Activated T-cell treated with anti-CD3 and anti-CD28 coated beads, Interleukin-2, amount 50 U/mL, for 4 hours (primary cell): ENCODE results near the gene TRIM31. TPM values are rescaled to one million over a fixed set of nuclear protein-coding genes. Genes with fewer than 3 reads are reported as not detected.
A peak's percentile ranks its signal among the peaks of the same experiment; 100 is the strongest.
"Not testable (repeated sequence)": the region's sequence is repeated elsewhere in the genome, so short reads cannot be mapped to it uniquely, and the experiment has no call there.

Source experiments
- ATAC-seq, 2 donors: fragments of 200-7000 bp; cut with Tn5 transposase; one replicate each; pipeline ENCODE4 v1.10.0; 2021
- DNase-seq: peaks from one replicate; pipeline ENCODE4 v3.0.0-alpha.2; 2020
- H3K27me3 Mint-ChIP-seq: one replicate; pipeline ENCODE4 v1.8.0; 2021; ENCODE audit warnings: low read depth, mixed read lengths
- H3K36me3 Mint-ChIP-seq: one replicate; pipeline ENCODE4 v1.8.0; 2022; ENCODE audit warnings: mixed read lengths; ENCODE audit not compliant: insufficient read depth
- H3K4me1 Mint-ChIP-seq: one replicate; pipeline ENCODE4 v1.8.0; 2021; ENCODE audit warnings: low read depth, mixed read lengths
- H3K4me3 Mint-ChIP-seq: one replicate; pipeline ENCODE4 v1.8.0; 2021; ENCODE audit warnings: mild to moderate bottlenecking, moderate library complexity, mixed read lengths
- H3K9me3 Mint-ChIP-seq: one replicate; pipeline ENCODE4 v1.8.0; 2021; ENCODE audit warnings: mixed read lengths
- total RNA-seq, 3 donors: library from RNA; stranded (reverse); gene quantifications; one replicate each; pipeline ENCODE4 v1.2.1, GENCODE V29; 2021

TRIM31 gene
- total RNA-seq, 3 donors from 2014 or later, result not detected

- H3K36me3 Mint-ChIP-seq, result no peaks in the 10 kb centered on the region
- H3K4me3 Mint-ChIP-seq, result no peak overlapping the region
- peaks cover 7% of the 10 kb centered on the region for H3K4me1 Mint-ChIP-seq
- no peaks in the 10 kb centered on the region for H3K9me3 Mint-ChIP-seq
- DNase-seq (no peak), ATAC-seq (no peak)
- H3K27me3 Mint-ChIP-seq, result peaks cover 43% of the 10 kb centered on the region
Observed at GRCh38 chr6:30135147-30135546, 22.3 kb upstream of the TRIM31 start.

GRCh38 chr6:30131947-30132497 lies 19.1 kb upstream of the TRIM31 start:
- Mint-ChIP-seq H3K9me3 (no peaks in the 10 kb centered on the region), H3K36me3 (no peaks in the 10 kb centered on the region), H3K4me3 (no peak overlapping the region), H3K27me3 (peaks cover 60% of the 10 kb centered on the region), H3K4me1 (peaks cover 8% of the 10 kb centered on the region)
- ATAC-seq (no peak), DNase-seq (no peak)

DNA sequence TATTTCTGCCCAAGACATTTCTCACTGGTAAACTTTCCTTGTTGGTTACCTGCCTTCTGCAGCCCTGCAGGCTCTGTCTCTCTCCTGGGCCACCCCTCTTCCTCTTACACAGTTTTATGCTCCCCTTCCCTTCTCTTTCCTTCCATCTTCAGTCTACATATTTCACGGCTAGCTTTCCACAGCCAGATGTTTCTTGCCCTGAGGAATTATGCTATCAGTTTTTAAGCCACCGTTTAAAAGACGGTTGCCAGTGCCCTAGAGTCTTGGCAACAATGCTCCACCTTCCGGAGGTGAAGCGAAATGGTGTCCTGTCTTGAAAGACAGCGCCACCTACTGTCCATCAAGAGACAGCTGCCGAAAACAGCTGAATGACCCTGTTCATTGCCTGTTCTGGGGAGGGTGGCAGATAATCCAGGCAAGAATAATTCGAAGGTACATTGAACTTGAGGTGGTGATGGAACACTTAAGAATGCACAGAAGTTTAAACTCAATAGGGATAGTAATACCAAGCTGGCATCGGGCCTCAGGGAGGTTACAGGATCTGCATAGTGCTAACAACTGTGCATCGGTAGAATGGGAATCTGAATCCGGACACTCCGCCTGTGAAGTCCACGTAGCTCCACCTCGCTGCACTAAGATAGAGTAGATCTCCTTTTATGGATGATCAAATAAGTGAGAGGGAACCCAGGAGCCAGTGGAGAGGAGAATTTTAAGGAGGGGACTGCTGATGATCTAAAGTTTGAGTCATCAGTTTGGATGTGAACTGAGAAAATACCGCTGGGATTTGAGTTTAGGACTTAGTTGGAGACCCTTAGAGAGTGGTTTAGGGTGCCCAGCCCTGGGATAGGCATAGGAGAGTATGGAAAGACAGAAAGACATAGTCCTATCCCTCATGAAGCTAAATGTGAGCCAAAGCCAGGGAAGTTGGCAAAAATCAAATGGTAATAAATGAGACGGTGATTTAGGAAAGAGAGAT lies 18.3 kb upstream of the TRIM31 start:
- Mint-ChIP-seq H3K36me3 (no peaks in the 10 kb centered on the region), H3K4me1 (peaks cover 8% of the 10 kb centered on the region), H3K4me3 (no peak overlapping the region), H3K9me3 (no peaks in the 10 kb centered on the region), H3K27me3 (peaks cover 66% of the 10 kb centered on the region)
- DNase-seq, result peak; percentile 55
- ATAC-seq, result peak; percentile 88 to 93

DNA sequence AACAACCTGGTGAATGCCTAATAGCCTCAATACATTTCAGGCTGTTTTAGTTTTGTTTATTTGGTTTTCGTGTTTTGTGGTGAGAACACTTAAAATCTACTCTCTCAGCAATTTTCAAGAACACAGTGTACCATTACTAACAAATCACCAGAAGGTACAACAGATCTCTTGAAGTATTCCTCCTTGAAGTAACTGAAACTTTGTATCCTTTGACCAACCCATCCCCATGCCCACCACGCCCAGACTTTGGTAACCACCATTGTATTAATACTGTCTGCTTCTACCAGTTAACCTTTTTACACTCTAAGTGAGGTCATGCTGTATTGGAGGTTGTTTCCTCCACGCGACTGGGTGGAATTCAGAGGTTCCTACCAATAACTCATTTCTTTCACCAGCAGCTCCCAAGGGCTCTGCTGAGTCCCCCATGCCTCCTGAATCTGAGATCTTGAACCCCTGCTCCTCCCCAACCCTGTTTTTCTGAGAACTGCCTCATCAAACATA lies 17.3 kb upstream of the TRIM31 start:
- Mint-ChIP-seq H3K4me3 (no peak overlapping the region), H3K27me3 (peaks cover 72% of the 10 kb centered on the region), H3K9me3 (no peaks in the 10 kb centered on the region), H3K36me3 (no peaks in the 10 kb centered on the region), H3K4me1 (peaks cover 8% of the 10 kb centered on the region)
- ATAC-seq, result no peak
- DNase-seq, result no peak

DNA sequence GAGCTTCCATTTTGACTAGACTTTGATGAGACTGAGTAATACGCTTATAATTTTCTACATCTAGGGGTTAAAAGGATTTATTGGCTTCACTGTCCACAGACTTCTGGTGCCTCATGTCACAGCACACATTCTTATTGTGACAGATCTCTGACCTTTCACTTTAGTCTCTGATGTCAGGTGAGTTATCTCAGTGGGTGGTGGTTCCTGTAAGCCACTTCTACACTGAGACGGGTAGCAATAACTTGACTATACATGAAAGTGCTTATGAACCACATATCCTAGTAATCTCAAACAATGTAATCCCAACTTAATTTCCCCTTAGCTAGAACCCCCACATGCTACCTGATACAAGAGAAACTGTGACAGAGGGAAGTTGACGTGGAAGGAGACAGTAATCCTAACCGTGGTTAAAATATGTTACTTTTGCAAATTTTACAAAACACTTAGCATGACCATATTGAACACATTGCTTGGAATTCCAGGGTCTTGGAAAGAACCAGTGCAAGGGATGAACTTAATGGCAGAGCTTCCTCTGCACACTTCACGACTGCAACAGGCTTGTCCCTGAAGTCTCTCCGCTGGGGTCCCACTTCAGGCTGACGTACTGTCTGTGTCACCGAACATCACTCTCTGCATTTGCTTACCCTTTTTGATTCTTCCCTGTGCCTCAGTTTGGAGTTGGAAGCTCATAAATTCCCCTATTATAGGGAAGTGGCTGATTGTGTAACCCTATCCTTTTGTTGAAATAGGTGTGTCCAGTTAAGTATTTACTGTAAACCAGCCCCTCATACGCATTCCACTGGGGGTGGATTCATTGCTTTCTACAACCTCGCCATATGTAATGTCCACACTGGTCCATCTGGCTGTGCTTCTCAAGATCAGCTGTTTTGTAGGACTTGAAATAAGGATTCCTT lies 16.6 kb upstream of the TRIM31 start:
- no peak for DNase-seq
- peak; percentile 55 to 61 for ATAC-seq
- Mint-ChIP-seq H3K4me1 (peaks cover 8% of the 10 kb centered on the region), H3K9me3 (no peaks in the 10 kb centered on the region), H3K27me3 (peaks cover 75% of the 10 kb centered on the region), H3K36me3 (no peaks in the 10 kb centered on the region), H3K4me3 (no peak overlapping the region)

DNA sequence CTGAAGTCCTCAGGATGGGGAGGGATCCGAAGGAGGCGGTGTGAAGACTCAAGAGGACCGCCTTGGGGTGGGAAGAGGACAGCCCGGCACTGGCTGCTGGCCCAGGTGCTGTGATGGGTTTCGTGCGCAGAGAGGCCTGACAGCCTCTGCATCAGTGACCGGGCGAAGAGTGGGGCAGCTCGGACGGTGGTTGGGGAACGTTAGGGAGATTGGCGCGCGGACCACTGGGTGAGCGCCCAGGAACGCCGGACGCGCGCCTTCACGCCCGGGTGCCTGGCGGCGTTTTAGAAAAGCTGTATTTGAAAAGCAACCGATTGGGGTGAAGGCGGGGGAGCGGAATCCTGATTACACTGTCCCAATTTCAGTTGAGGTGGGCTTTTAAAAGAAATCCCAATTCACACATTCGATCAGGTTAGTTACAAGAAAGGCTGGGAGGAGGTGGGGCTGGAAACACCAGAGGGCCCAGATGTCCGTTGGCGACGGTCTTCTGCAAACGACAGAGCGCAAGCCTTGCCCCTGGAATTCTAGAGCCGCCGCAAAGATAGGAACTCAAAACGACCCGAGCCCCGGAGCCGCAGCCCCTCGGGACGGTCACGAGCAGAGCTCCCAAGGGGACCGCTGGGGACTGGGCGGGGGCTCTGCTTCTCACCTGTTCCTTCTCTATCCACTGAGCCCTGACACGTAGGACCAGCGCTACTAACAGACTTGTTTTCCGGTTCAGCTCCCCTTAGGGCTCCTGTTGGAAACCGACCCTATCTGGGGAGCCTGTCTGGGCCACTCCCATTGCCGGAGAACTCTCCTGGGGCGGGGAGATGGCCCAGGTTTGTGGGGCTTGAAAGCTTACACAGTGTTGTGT lies 14.6 kb upstream of the TRIM31 start:
- no peak overlapping the region for H3K4me3 Mint-ChIP-seq
- no peaks in the 10 kb centered on the region for H3K9me3 Mint-ChIP-seq
- peaks cover 68% of the 10 kb centered on the region for H3K27me3 Mint-ChIP-seq
- ATAC-seq, result peak in 1 of 2 donors; percentile 32
- peaks cover 8% of the 10 kb centered on the region for H3K4me1 Mint-ChIP-seq
- no peak for DNase-seq
- H3K36me3 Mint-ChIP-seq, result no peaks in the 10 kb centered on the region

- Mint-ChIP-seq H3K4me1 (no peaks in the 10 kb centered on the region), H3K36me3 (no peaks in the 10 kb centered on the region), H3K4me3 (no peak overlapping the region), H3K9me3 (no peaks in the 10 kb centered on the region), H3K27me3 (peaks cover 32% of the 10 kb centered on the region)
- DNase-seq (no peak), ATAC-seq (no peak)
Observed at GRCh38 chr6:30122515-30122914, 9.6 kb upstream of the TRIM31 start.

DNA sequence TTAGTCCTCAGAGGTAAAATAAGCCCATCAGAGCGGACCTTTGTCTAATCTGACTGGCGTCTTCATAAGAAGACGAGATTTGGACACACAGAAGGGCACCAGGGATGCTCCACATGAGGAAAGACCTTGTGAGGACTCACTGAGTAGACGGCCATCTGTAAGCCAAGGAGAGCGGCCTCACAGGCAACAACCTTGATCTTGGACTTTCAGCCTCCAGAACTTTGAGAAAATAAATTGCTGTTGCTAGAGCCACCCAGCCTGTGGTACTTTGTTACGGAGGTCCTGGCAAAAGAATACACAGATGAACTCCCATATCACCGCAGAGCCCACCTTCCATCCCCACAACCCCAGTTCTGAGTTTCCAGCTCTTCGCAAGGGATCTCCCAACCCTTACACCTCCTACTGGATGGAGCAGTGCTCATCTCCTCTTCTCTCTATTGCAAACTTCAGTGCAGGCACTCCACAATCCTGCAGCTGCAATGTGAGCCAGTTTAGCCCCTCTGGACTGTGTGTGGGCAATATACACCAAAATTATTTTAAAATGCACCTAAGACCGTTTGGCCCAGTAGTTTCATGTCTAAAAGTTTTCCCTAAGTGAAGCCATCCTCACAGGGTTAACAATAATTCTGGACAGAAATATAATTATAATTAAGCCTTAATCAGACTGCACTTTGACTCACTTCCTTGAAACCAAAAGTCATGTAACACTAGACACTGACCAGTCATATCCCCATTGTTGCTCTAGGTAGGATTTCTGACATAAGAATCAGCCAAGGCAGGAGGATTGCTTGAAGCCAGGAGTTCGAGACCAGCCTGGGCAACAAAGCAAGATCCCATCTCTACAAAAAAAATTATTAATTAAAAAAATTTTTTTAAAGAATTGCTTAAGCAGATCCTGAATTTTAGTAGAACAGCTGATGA lies 8.8 kb upstream of the TRIM31 start:
- no peaks in the 10 kb centered on the region for H3K36me3 Mint-ChIP-seq
- H3K27me3 Mint-ChIP-seq, result peaks cover 28% of the 10 kb centered on the region
- H3K4me1 Mint-ChIP-seq, result no peaks in the 10 kb centered on the region
- no peak overlapping the region for H3K4me3 Mint-ChIP-seq
- DNase-seq, result no peak
- no peak for ATAC-seq
- H3K9me3 Mint-ChIP-seq, result no peaks in the 10 kb centered on the region

GRCh38 chr6:30118691-30119090 lies 5.8 kb upstream of the TRIM31 start:
- peaks cover 15% of the 10 kb centered on the region for H3K27me3 Mint-ChIP-seq
- H3K4me3 Mint-ChIP-seq, DNase-seq, H3K4me1 Mint-ChIP-seq, ATAC-seq, H3K9me3 Mint-ChIP-seq, H3K36me3 Mint-ChIP-seq: not testable (repeated sequence)

- H3K9me3 Mint-ChIP-seq, result no peaks in the 10 kb centered on the region
- no peaks in the 10 kb centered on the region for H3K36me3 Mint-ChIP-seq
- DNase-seq (no peak), ATAC-seq (no peak)
- H3K4me3 Mint-ChIP-seq, result no peak overlapping the region
- peaks cover 24% of the 10 kb centered on the region for H3K27me3 Mint-ChIP-seq
- H3K4me1 Mint-ChIP-seq, result peaks cover 5% of the 10 kb centered on the region
Observed at GRCh38 chr6:30116724-30117123, 3.8 kb upstream of the TRIM31 start.

- peaks cover 5% of the 10 kb centered on the region for H3K4me1 Mint-ChIP-seq
- H3K36me3 Mint-ChIP-seq, result no peaks in the 10 kb centered on the region
- DNase-seq (no peak), ATAC-seq (no peak)
- no peaks in the 10 kb centered on the region for H3K9me3 Mint-ChIP-seq
- H3K4me3 Mint-ChIP-seq, result no peak overlapping the region
- peaks cover 42% of the 10 kb centered on the region for H3K27me3 Mint-ChIP-seq
Observed at GRCh38 chr6:30113841-30114240, 951 bp upstream of the TRIM31 start.

DNA sequence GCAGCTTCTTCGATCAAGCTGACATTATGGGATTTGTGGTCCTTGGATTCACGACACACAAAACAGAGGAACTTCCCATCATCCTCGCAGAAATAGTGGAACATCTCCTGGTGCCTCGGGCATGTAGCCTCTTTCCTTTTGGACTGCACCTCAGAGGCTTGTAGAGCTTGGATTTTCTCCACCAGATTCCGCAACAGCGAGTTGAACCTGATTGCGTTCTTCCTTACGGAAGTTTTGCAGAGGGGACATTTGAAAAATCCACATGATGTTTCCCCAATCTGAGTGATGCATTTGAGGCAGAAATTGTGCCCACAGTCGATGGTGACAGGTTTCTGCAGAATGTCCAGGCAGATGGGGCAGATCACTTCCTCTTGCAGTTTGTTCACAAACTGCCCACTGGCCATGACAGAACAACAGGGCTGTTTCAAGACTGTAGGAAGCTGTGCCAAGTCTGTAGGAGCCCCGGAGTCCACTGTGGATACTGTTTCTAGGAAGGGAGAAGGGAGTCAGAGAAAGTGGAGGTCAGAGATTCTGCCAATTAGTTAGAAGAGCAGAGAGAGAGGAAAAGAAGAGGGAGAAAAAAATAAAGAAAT lies 392 bp downstream of the TRIM31 start:
- H3K9me3 Mint-ChIP-seq, result no peaks in the 10 kb centered on the region
- ATAC-seq, result no peak
- peaks cover 5% of the 10 kb centered on the region for H3K4me1 Mint-ChIP-seq
- DNase-seq, result no peak
- H3K27me3 Mint-ChIP-seq, result peaks cover 50% of the 10 kb centered on the region
- H3K4me3 Mint-ChIP-seq, result no peak overlapping the region
- no peaks in the 10 kb centered on the region for H3K36me3 Mint-ChIP-seq
